NCI-H526 treated with DMSO at 0.1 percent for 48 hours (cell line): ENCODE results near the gene FBXO48.

Source experiments
- DNase-seq: peaks from one replicate; lab custom pipeline; 2025; lab: John Stamatoyannopoulos, UW

The FBXO48 gene

DNA sequence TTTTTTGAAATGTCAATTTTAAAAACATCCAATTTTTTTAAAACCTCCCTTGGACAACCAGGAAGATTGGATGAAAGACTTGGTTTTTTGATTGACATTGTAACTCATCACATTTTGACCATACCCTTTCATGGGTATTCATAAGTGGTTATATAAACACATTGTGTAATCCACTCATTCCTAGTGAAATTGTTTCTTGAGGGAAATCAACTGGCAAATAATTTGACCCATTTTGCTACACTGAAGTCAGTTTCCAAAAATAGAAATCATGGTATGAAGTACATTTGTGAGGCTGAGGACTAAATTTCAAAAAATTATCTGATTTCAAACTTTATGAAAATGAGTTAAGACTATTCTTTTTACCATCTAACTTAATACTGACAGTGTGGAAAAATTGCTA is 31.5 kb downstream of the FBXO48 start:
- no peak for DNase-seq

GRCh38 chr2:68434981-68435380 is 32.1 kb downstream of the FBXO48 start:
- DNase-seq: no peak

DNA sequence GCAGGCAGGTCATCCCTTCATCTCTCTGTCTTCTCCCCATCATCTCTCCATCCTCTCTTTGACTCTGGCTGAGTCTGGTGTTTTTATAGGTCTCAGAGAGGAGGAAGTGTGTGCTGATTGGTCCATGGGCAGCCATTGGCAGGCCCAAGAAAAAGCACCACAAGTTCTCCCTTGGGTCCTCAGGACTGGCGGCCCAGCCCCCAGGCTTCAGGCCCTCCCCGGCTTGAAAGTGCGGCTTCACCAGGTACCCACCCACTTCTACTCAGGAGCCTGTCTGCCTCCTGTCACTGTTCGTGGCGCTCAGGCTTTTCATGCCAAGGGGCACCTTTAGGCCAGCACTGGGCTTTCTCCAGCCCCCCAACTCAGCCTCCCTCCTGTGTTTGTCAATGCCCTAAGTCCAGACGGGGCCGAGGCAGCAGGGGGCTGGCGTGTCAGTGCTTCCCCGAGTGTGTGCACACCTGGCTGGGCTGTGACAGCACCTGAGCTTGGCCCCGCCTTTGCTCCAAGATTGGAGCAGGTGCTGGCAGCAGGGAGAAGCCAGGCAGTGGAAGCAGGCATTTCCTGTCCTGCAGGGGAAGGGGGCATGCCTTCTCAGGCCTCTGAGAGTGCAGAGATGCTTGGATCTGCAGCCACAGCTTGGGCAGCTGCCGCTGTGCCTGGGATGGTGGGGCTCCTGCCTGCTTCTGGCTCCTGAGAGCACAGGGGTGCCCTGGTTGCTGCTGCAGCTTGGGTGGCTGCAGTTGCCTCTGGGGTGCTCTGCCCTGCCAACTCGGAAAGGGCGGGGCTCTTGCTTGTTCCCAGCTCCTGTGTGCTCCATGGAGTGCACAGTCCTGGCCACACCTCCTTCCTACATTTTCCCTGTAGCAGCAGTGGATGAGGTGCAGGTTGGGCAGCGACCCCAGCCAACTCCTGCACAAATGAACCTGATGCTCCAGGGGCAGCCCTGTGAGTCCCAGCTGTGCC is 34.1 kb downstream of the FBXO48 start:
- no peak for DNase-seq

DNA sequence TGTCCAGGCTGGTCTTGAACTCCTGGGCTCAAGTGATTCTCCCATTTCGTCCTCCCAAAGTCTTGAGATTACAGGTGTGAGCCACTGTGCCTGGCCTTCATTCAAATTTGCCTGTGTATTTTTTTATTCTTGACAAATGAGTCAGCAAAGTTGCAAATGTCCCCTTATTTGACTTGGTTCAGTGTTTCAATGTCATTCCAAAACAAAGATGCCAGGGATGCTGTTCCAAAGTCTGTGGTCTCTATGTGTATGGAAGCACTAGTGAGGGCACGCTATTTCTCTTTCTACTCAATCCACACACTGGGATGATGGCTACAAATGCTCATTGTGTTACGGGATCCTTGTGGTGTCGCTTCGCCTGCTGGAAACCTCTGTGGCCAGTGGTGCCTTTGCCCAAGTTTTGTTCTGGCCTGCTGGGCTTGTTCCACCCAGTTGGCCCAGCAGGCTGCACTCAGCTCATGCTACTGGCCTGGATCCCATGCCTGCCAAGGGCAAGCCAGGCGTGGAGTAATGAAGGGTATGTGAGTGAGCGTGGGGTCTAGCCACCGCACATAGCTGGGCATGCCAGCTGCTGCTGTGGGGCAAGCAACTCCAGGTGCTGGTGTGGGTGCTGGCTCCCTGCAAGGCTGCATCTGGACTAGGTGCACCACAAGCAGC is 35.6 kb downstream of the FBXO48 start:
- DNase-seq: no peak

DNA sequence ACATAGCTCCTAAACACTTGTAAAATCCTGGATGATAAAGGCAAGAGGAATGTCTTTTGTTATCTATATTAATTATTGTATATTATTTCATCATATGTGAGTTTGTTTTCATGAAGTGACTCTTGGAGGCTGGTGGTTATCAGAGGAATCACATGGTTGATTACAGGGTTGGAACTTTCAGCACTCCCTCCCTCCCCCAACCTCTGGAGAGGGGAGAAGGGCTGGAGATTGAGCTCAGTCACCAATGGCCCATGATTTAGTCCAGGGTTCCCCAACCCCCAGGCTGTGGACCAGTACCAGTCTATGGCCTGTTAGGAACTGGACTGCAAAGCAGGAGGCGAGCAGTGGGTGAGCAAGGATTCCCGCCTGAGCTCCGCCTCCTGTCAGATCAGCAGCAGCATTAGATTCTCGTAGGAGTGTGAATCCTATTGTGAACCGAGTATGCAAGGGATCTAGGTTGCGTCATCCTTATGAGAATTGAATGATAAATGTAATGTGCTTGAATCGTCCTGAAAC is 37.7 kb downstream of the FBXO48 start:
- no peak for DNase-seq

- DNase-seq: no peak
These were observed 38.3 kb downstream of the FBXO48 start for GRCh38 chr2:68428746-68429145.

DNA sequence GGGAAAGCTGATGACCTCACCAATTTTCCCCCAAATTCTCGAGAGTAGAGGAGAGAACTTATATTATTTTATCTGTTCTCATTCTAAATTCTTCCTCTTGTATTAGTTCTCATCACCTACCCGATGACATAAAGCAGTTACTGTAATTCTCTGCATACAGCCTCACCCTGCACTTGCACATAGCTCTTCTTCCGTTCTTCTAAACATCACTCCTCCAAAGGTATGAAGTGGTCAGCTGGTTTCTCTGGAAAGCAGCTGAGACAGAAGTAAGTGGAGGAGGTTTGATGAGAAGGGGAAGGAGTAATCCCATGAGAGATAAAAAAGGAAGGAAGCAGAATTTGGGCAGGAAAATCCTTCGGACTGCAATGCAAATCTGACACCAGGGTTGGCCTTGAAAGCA is 39.0 kb downstream of the FBXO48 start:
- no peak for DNase-seq

DNA sequence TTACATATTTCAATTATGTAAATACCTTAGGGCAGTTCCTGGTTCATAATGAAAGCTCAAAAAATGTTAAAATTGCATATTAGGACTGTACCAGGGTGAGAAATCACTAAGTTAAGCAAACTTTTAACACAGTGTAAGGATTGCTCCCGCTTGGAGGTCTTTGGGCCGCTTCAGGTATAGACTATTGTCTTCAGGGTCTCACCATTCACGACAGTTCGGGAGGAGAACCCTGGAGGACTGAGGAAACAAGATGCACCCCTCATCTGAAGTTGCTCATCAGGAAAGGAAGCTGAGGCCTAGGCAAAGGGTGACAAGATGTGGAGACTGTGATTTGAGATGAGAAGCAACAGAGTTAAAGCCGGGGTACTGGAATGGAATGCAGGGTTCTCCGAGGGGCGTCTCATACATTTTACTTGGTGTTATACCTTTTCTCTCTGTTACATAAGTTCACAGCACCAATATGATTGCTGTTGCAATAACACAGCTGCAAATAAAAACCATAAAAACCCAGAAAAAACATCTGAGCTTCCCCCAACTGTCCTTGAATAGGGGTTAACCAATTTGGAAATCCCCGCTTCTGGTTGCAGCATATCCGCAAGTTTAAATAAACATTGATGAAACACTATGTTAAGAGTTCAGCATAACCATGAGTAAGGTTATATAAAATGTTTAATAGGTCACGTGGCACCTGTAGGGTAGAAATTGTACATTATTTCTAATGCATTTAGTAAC is 40.1 kb downstream of the FBXO48 start:
- DNase-seq: no peak

DNA sequence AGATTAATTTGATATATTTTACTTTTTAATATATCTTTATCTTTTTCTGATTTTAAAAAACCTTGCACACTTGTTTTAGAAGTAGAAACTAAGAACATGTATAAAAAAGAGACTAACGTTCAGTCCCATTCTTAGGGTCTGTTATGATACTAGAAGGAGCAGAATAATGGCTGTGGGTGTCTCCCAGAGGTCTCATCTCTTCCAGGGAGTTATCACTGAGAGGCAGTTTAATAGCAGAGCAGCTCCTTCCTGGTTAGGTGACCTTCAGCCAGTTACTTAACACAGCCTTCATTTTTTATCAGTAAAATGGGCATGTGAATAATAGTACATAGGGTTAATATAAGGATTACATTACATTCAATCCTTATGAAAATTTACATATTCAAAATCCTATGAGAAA is 40.6 kb downstream of the FBXO48 start:
- no peak for DNase-seq

DNA sequence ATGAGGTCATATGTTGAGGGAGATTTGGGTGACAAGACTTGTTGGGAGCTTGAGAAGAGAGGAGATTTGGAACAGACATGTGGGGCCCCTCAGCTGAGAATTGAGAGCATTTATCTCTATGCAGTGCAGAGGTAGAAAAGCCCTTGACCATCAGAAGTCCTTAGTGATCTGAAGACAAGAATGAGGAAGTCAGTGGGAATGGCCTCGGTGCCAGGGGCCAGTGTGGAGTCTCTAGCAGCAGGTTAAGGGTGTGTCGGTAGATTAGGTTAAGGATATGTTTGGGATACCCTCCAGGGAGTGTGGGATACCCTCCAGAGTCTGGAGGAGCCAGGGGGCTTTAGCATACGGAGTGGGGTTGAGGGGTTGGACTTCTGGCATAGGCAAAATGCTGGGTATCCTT is 41.6 kb downstream of the FBXO48 start:
- no peak for DNase-seq

- no peak for DNase-seq
These were observed 43.0 kb downstream of the FBXO48 start for GRCh38 chr2:68423966-68424650.

DNA sequence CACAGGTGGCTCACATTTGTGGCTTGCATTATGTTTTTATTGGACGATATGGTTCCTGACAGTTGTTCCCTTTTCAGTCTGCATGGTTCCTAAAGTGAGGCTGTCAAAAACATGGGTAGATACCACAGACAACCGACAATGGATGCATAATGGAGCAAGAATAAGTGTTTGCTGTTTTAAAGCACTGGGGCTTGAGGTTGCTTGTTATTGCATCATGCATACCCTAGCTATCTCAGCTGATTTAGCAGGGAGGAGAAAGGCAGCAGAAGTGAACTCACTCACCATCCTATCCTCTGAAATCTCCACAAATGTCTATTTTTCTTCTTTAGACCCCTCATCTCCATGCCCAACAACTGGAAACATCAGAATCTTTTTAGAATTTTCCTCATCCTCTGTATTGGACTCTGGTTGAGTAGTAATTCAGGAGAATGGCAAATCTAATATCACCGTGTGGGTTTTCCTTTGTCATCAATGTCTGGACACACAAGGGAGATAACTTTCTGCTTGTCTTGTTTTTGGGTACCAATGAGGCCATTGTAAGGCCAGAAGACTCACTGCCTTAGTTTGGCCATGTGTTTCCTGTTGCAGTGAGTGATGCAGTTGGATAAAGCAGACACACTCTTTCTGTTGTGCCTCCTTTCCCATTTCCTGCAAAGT is 46.7 kb downstream of the FBXO48 start:
- DNase-seq: no peak

GRCh38 chr2:68418855-68419254 is 48.2 kb downstream of the FBXO48 start:
- DNase-seq: no peak

DNA sequence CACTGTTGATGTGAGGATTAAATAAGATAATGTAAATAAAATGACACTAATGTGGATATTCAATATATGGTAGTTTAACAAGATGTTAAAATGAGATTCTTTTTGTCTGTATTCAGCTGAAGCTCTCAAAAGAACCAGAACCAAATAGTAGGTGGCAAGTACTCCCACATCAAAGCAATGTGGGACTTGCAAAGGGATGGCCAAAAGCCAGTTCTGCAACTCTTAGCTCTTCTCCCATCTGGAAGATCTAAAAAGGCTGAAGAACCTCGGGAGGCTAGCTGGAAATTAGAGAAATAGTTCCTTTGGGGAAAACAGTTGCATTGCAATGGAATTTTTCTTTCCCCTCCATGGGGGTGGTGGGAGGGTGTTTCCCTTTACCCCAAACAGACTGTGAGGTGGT is 48.7 kb downstream of the FBXO48 start:
- DNase-seq: no peak

GRCh38 chr2:68417926-68418325 is 49.2 kb downstream of the FBXO48 start:
- no peak for DNase-seq

- DNase-seq: no peak
These were observed 50.9 kb downstream of the FBXO48 start for GRCh38 chr2:68416081-68416675.

DNA sequence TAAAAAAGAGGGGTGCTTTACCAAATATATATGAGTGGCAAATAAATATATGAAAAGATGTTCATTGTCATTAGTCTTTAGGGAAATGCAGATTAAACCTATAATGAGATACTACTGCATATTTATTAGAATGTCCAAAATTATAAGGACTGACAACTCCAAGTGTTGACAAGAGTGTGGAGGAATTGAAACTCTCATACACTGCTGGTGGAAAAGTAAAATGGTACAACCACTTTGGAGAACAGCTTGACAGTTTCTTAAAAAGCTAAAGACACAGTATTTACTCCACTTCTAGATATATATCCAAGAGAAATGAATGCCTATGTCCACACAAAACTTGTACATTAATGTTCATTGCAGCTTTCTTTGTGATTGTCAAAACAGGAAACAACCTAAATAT is 51.6 kb downstream of the FBXO48 start:
- no peak for DNase-seq

- DNase-seq: no peak
These were observed 52.2 kb downstream of the FBXO48 start for GRCh38 chr2:68414876-68415275.

DNA sequence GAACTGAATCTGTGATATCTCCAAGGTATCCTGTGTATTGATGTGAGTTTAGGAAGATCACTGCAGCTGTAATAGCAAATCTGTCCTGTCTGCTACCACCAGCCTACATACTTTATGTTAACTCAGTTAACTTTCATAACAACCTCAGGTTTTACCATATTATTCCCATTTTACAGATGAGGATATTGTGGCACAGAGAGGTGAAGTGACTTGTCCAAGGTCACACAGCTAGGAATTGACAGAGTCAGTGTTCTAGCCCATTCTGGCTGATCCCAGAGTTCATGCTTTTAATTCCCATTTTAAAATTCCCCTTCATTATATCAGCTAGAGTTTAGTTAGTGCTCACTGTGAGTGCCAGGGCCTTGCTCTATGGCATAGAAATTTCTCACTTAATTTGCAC is 52.6 kb downstream of the FBXO48 start:
- DNase-seq: no peak

GRCh38 chr2:68413466-68413865 is 53.6 kb downstream of the FBXO48 start:
- DNase-seq: no peak
